K562 (cell line): Measurements from ENCODE around the gene SHTN1. TPM values are rescaled to one million over a fixed set of nuclear protein-coding genes. Genes with fewer than 3 reads are reported as not detected.

ENCODE experiments used
- ATAC-seq: fragments of 200-7000 bp; cut with Tn5 transposase; 3 replicates; pipeline ENCODE4 v1.9.1; 2020; ENCODE audit warnings: moderate library complexity
- BruUV-seq: library from RNA; stranded (reverse); fragments of 400-500 nt; replicated peaks from 2 replicates; lab custom pipeline; 2021; lab: Mats Ljungman, UMichigan
- CTCF ChIA-PET: fragments of 300-600 bp; formaldehyde crosslinking; extraction: SDS; loops from one replicate; lab custom pipeline; 2021; ENCODE audit warnings: low intra/inter-chr PET ratio; lab: Yijun Ruan, JAX
- POLR2A ChIA-PET: fragments of 300-600, 350-650 bp; sonication (Branson Sonifier 250); formaldehyde crosslinking; extraction: SDS; loops from one replicate; lab custom pipeline; 2021; ENCODE audit warnings: antibody characterized with exemption, inconsistent platforms; lab: Yijun Ruan, JAX
- DNase-seq, 4 experiments: peaks; one replicate each; pipeline versions ENCODE4 v3.0.0 to v3.0.0-alpha.2; 2011 to 2018; ENCODE audit warnings: low spot score in 3 of 4, mixed read lengths in 3 of 4; ENCODE audit errors: extremely low read depth in 1 of 4
- FAIRE-seq: peaks from 2 replicates; lab custom pipeline; 2011; peaks lifted over from hg19 to GRCh38; lab: Jason Lieb, UNC
- H2AFZ ChIP-seq: 2 replicates; pipeline ENCODE4 v1.6.0; 2011; ENCODE audit warnings: low read depth, low read length, control low read depth, inconsistent platforms
- H3K27ac ChIP-seq: fragments of 200-600 bp; 3 replicates; pipeline ENCODE4 v1.8.0; 2011; ENCODE audit warnings: low read depth, mild to moderate bottlenecking, control low read depth, inconsistent platforms, low read length, moderate library complexity, mixed read lengths; ENCODE audit errors: extremely low read depth
- H3K27me3 ChIP-seq, 2 experiments: fragments of 300-600 bp in 1 of 2; 2 replicates in 1 of 2; 3 replicates in 1 of 2; pipeline versions ENCODE4 v1.6.0 to v1.8.0; 2011; ENCODE audit warnings: inconsistent platforms in 2 of 2, low read length in 2 of 2, mild to moderate bottlenecking in 1 of 2, mixed read lengths in 1 of 2, moderate library complexity in 1 of 2; ENCODE audit not compliant: control insufficient read depth in 2 of 2, insufficient read depth in 2 of 2
- H3K36me3 ChIP-seq: fragments of 300-600 bp; 3 replicates; pipeline ENCODE4 v1.8.0; 2011; ENCODE audit warnings: mild to moderate bottlenecking, low read length, inconsistent platforms; ENCODE audit not compliant: control insufficient read depth, insufficient read depth
- H3K4me1 ChIP-seq, 2 experiments: fragments of 200-600 bp in 1 of 2; replicated peaks in 1 of 2; 2 replicates in 1 of 2; 3 replicates in 1 of 2; pipeline versions ENCODE4 v1.5.1 to v1.8.0; 2011; ENCODE audit warnings: inconsistent platforms in 2 of 2, low read length in 2 of 2, mild to moderate bottlenecking in 1 of 2, mixed read lengths in 1 of 2, moderate library complexity in 1 of 2; ENCODE audit not compliant: control insufficient read depth in 2 of 2, insufficient read depth in 2 of 2
- H3K4me2 ChIP-seq: 2 replicates; pipeline ENCODE4 v1.6.1; 2011; ENCODE audit warnings: low read length, control low read depth, inconsistent platforms, mixed read lengths; ENCODE audit not compliant: insufficient read depth
- H3K4me3 ChIP-seq: fragments of 200-600 bp; sonication (generic), shearing (Covaris generic); 2 replicates; pipeline ENCODE4 v1.5.1; 2016; ENCODE audit warnings: control low read depth, inconsistent platforms
- H3K79me2 ChIP-seq: fragments of 200-600 bp; 3 replicates; pipeline ENCODE4 v1.8.0; 2011; ENCODE audit warnings: low read length, inconsistent platforms; ENCODE audit not compliant: control insufficient read depth, insufficient read depth
- H3K9ac ChIP-seq, 2 experiments: 2 replicates each; pipeline versions ENCODE4 v1.6.0 to v1.6.1; 2011; ENCODE audit warnings: low read depth in 2 of 2, low read length in 2 of 2, control low read depth in 1 of 2, inconsistent platforms in 1 of 2, mild to moderate bottlenecking in 1 of 2, mixed read lengths in 1 of 2; ENCODE audit not compliant: insufficient read depth in 1 of 2
- H3K9me1 ChIP-seq: one replicate; pipeline ENCODE4 v1.6.0; 2011; ENCODE audit warnings: inconsistent platforms, mild to moderate bottlenecking, low read length, moderate library complexity; ENCODE audit not compliant: control insufficient read depth, insufficient read depth
- H3K9me3 ChIP-seq: replicated peaks from 2 replicates; pipeline ENCODE4 v1.5.1; 2011; ENCODE audit warnings: low read depth, low read length, inconsistent platforms; ENCODE audit not compliant: control insufficient read depth, insufficient read depth
- H4K20me1 ChIP-seq: replicated peaks from 2 replicates; pipeline ENCODE4 v1.6.1; 2011; ENCODE audit warnings: low read length, inconsistent platforms, mixed read lengths; ENCODE audit not compliant: control insufficient read depth, insufficient read depth
- BRF1 ChIP-seq: IDR thresholded peaks from 3 replicates; pipeline ENCODE4 v1.6.1; 2011; ENCODE audit warnings: borderline replicate concordance, mild to moderate bottlenecking; ENCODE audit not compliant: insufficient read length; ENCODE audit errors: extremely low read depth
- E2F5 ChIP-seq: sonication (generic); formaldehyde crosslinking; IDR thresholded peaks from 2 replicates; pipeline ENCODE4 v1.8.0; 2022; ENCODE audit warnings: mild to moderate bottlenecking, missing genetic modification reagents
- E4F1 ChIP-seq: fragments of 250-450 bp; sonication (Bioruptor Pico); IDR thresholded peaks from 2 replicates; pipeline ENCODE4 v1.5.0; 2021; ENCODE audit warnings: mild to moderate bottlenecking, borderline replicate concordance
- GATA2 ChIP-seq: sonication (generic); formaldehyde crosslinking; IDR thresholded peaks from 2 replicates; pipeline ENCODE4 v1.4.0; 2020; ENCODE audit warnings: mild to moderate bottlenecking, missing genetic modification reagents
- HDAC2 ChIP-seq: fragments of 450-650 bp; IDR thresholded peaks from 2 replicates; pipeline ENCODE4 v1.6.1; 2016; ENCODE audit warnings: mild to moderate bottlenecking
- HNRNPK ChIP-seq: fragments of 200-400 bp; formaldehyde crosslinking; IDR thresholded peaks from one replicate; pipeline ENCODE4 v1.6.1; 2018; ENCODE audit warnings: mild to moderate bottlenecking, low read depth, low read length; ENCODE audit not compliant: poor library complexity, severe bottlenecking
- MXD1 ChIP-seq: fragments of 250-450 bp; sonication (Bioruptor Pico); IDR thresholded peaks from 2 replicates; pipeline ENCODE4 v1.8.0; 2021; ENCODE audit warnings: borderline replicate concordance, mild to moderate bottlenecking, moderate library complexity; ENCODE audit not compliant: poor library complexity, severe bottlenecking
- RBM39 ChIP-seq: fragments of 200-400 bp; formaldehyde crosslinking; optimal IDR thresholded peaks from 2 replicates; pipeline ENCODE3; 2018; ENCODE audit warnings: low read depth, low read length
- RFX1 ChIP-seq: fragments of 450-650 bp; IDR thresholded peaks from 2 replicates; pipeline ENCODE4 v1.6.1; 2016; ENCODE audit warnings: mild to moderate bottlenecking, moderate library complexity
- SETDB1 ChIP-seq: IDR thresholded peaks from one replicate; pipeline ENCODE4 v1.6.1; 2012; ENCODE audit warnings: low read length, control low read depth, inconsistent platforms
- ZBTB9 ChIP-seq: fragments of 450-650 bp; formaldehyde crosslinking; IDR thresholded peaks from 2 replicates; pipeline ENCODE4 v1.4.0; 2020; ENCODE audit warnings: mild to moderate bottlenecking, moderate library complexity
- ZNF12 ChIP-seq: sonication (generic); formaldehyde crosslinking; IDR thresholded peaks from 2 replicates; pipeline ENCODE4 v1.4.0; 2020; ENCODE audit warnings: mild to moderate bottlenecking, missing genetic modification reagents
- ZNF408 ChIP-seq: fragments of 250-450 bp; sonication (Bioruptor Pico); IDR thresholded peaks from 2 replicates; pipeline ENCODE4 v1.4.0; 2020; ENCODE audit warnings: low read depth, mild to moderate bottlenecking, moderate library complexity
- WGBS: fragments of 100-300 bp; shearing (Covaris generic); methylation state at CpG from one replicate; pipeline ENCODE4 v1.1.6; 2016; ENCODE audit warnings: low coverage, mixed read lengths; ENCODE audit not compliant: insufficient coverage; ENCODE audit errors: missing lambda C conversion rate; 5-methylcytosine and 5-hydroxymethylcytosine counted together
- in situ Hi-C: fragments of 300-500 bp; cut with MboI; formaldehyde crosslinking; loops from 4 replicates; pipeline ENCODE4 v1.15.0; 2018; ENCODE audit warnings: inconsistent platforms, mixed read lengths
- intact Hi-C: fragments of 100-400 bp; cut with micrococcal nuclease; formaldehyde crosslinking; loops from 2 replicates; pipeline ENCODE4 v1.14.2; 2022
- polyA plus RNA-seq, 8 experiments: library from polyadenylated mRNA; depleted of rRNA in 4 of 8; stranded (reverse) in 5 of 8; unstranded in 3 of 8; fragments of >200 nt; fragmentation: Nextera tagmentation in 2 of 8; fragmentation: Illumina TruSeq in 1 of 8; extraction: Ambion mirVana in 2 of 8; extraction: Trizol in 1 of 8; gene quantifications; 2 replicates each; pipeline versions ENCODE4 v1.2.1 to v1.2.3, GENCODE V29; 2011 to 2014; ENCODE audit warnings: inconsistent platforms in 1 of 8, missing spikeins in 1 of 8
- total RNA-seq, 7 experiments: library from RNA; depleted of rRNA in 6 of 7; stranded (reverse); fragments of >200 nt in 6 of 7; fragmentation: Illumina TruSeq in 2 of 7; extraction: Trizol in 2 of 7; gene quantifications; 2 replicates each; pipeline versions ENCODE4 v1.2.1 to v1.2.3, GENCODE V29; 2011 to 2021; ENCODE audit warnings: low replicate concordance in 1 of 7

SHTN1 gene
- total and polyA plus RNA-seq, 9 of the 15 experiments (the other 6 are each of a cell fraction or from before 2014, with no cell fraction given), result 5.4 to 21.3 (median 13.3) TPM

- TF ChIP-seq E2F5 (CRISPR knock-in tag), result no peak
- no peak for TF ChIP-seq SETDB1
- no peak for TF ChIP-seq E4F1
- no peak for TF ChIP-seq HDAC2
These were observed 9.3 kb downstream of the SHTN1 start (continued) for GRCh38 chr10:116995648-116996047.

GRCh38 chr10:116994113-116994890 lies 10.7 kb downstream of the SHTN1 start:
- 100% methylated on average over 1 of the region's 1 CpG for WGBS
- Histone ChIP-seq H3K4me1 (no peaks in the 10 kb centered on the region; a peak in 1 of 5 replicates), H3K9ac (no peak overlapping the region), H3K79me2 (peaks cover 63% of the 10 kb centered on the region), H3K27me3 (no peaks in the 10 kb centered on the region), H3K9me1 (no peaks in the 10 kb centered on the region), H3K4me2 (no peak overlapping the region), H3K36me3 (0 out of 3 replicates have a peak, but pooled peaks cover 4% of the 10 kb centered on the region), H3K9me3 (no peaks in the 10 kb centered on the region), H3K27ac (no peak overlapping the region), H4K20me1 (no peaks in the 10 kb centered on the region; the same call in 1 of the 2 replicates), H3K4me3 (no peak overlapping the region), H2AFZ (no peak overlapping the region)
- in situ Hi-C loops (no loop called here), intact Hi-C loops (no loop called here)
- ChIA-PET POLR2A (no interaction called here), CTCF (interaction anchor here (0.7 kb wide), 1 partner anchor 36 kb away, joined by 3 read pairs; no protein-coding TSS in a partner anchor)
- FAIRE-seq (no peak), DNase-seq (no peak), ATAC-seq (no peak)
- no TSS peak for BruUV-seq
- TF ChIP-seq RBM39, result no peak
- no peak for TF ChIP-seq MXD1 (CRISPR knock-in tag)
- TF ChIP-seq ZNF408, result no peak
- no peak for TF ChIP-seq BRF1
- TF ChIP-seq ZNF12 (CRISPR knock-in tag), result no peak
- TF ChIP-seq RFX1, result no peak
- no peak for TF ChIP-seq E2F5 (CRISPR knock-in tag)
- TF ChIP-seq HNRNPK, result no peak
- TF ChIP-seq GATA2 (CRISPR knock-in tag), result no peak
- TF ChIP-seq ZBTB9 (CRISPR knock-in tag), result no peak
